ENCODE measurements around the gene C9orf43.

GRCh38 chr9:113425072-113425471 lies 14.5 kb downstream of the C9orf43 start:
- TF ChIP-seq POLR2A (IDR thresholded peaks at IDR 0.05; ENCODE audit: low read depth, low read length) (no peak), POLR2AphosphoS5 (IDR thresholded peaks at IDR 0.05; ENCODE audit: low read depth, low read length) (no peak), TAF1 (IDR thresholded peaks at IDR 0.05; ENCODE audit: borderline replicate concordance, low read depth, low read length) (no peak)

Data from GM12892 (cell line).